Prostate gland (tissue), 2 donors: ENCODE measurements around the gene DNM1L.

ENCODE experiments used
- POLR2AphosphoS5 ChIP-seq: sonication (generic); formaldehyde crosslinking; IDR thresholded peaks from one replicate; pipeline ENCODE4 v1.6.1; 2017; ENCODE audit warnings: antibody characterized with exemption
- TF ChIP-seq, protein P1 (sequence below), 4 experiments: fragments of 200-600 bp in 2 of 4; fragments of 450-650 bp in 2 of 4; sonication (generic) in 2 of 4; IDR thresholded peaks; 1 replicate in 3 of 4; 2 replicates in 1 of 4; pipeline ENCODE4 v1.5.1; 2016 to 2019; ENCODE audit warnings: antibody characterized with exemption in 4 of 4, mild to moderate bottlenecking in 2 of 4, moderate library complexity in 2 of 4

DNA sequence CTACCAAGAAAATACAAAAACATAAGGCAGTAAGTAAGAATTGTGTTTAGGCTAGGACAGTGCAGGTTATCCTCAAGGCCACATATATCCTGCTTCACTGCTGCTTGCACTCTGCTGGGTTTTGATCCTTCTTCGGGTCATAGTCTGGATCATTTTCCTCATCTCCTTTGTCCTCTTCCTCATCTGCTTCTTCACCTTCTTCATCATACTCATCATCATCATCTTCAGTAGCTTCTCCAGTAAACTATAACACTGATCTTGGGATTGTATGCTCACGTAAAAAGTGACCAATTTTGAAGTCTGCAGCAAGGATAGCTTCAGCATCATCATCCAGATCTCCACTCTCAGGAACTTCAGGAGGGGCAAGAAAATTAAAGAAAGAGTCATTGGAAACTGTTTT, 47.2 kb downstream of the DNM1L start:
- TF ChIP-seq, protein P1, sequence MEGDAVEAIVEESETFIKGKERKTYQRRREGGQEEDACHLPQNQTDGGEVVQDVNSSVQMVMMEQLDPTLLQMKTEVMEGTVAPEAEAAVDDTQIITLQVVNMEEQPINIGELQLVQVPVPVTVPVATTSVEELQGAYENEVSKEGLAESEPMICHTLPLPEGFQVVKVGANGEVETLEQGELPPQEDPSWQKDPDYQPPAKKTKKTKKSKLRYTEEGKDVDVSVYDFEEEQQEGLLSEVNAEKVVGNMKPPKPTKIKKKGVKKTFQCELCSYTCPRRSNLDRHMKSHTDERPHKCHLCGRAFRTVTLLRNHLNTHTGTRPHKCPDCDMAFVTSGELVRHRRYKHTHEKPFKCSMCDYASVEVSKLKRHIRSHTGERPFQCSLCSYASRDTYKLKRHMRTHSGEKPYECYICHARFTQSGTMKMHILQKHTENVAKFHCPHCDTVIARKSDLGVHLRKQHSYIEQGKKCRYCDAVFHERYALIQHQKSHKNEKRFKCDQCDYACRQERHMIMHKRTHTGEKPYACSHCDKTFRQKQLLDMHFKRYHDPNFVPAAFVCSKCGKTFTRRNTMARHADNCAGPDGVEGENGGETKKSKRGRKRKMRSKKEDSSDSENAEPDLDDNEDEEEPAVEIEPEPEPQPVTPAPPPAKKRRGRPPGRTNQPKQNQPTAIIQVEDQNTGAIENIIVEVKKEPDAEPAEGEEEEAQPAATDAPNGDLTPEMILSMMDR (IDR thresholded peaks at IDR 0.05) = no peak
- no peak for TF ChIP-seq POLR2AphosphoS5
